GM10847 (cell line): ENCODE data around the gene APOBEC3A.

Source experiments
- POLR2A ChIP-seq: IDR thresholded peaks from 2 replicates; pipeline ENCODE4 v1.6.1; 2011; ENCODE audit not compliant: insufficient read length; ENCODE audit errors: extremely low read depth

APOBEC3A gene

DNA sequence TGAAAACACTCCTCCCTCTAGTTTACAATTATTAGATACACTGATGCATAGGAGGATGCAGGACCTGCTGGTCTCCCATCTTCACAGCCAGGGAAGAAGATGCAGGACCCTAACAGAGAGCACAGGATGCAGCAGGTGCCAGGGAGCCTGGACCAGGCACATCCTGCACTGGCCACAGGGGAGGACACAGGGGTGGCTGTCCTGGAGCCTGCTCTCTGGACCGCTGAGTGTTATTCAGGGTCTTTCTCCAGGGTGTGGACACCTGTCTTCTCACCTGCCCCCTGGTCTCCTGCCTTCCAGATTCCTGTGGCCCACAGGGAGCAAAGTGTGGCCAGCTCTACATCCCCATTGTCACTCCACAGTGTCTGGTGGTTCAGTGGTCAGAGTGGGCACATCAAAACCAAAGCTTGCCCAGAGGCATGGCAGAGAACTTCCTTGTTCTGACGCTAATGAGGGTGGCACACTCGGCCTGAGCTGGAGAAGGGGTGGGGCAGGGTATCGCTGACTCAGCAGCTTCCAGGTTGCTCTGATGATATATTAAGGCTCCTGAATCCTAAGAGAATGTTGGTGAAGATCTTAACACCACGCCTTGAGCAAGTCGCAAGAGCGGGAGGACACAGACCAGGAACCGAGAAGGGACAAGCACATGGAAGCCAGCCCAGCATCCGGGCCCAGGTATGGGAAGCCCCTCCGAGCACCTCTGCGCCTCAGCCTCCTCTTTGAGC lies at the start of gene APOBEC3A:
TSS of gene APOBEC3A (plus strand) at position 564 of the 725 bp plus-strand sequence. CDS start at position 647, 83 bp downstream.
- TF ChIP-seq POLR2A: no peak

DNA sequence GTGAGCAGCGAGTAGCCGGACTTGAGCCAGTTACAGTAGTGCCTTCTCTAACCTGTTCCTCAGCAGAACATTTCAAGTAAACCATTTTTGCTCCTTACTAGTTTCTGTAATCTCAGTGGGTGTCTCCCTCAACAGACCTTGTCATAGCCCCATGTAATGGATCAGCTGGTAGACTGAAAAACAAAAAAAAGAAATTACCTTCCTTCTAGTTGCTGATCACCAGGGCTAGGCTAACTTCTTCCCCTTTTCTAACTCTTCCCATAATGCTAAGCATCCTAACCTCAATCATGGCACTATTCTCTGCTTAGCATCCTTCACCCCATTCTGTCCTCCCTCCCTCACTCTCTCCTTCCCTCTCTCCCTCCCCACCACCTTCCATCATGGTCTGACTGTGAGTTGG lies 49.6 kb upstream of the APOBEC3A start:
- TF ChIP-seq POLR2A: no peak

DNA sequence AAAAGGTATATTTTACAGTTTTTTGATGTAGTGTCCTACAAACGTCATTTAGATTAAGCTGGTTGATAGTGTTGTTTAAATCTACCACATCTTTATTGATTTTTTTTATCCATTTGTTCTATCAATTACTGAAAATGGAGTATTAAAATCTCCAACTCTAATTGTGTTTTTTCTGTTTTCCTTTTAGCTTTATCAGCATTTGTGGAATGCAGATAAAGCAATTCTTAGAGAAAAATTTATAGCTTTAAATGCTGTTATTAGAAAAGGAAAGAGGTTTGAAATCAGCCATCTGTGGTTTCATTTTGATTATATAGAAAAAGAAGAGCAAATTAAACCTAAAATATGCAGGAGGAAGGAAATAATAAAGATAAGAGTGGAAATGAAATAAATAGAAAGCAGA lies 46.0 kb upstream of the APOBEC3A start:
- TF ChIP-seq POLR2A: no peak

DNA sequence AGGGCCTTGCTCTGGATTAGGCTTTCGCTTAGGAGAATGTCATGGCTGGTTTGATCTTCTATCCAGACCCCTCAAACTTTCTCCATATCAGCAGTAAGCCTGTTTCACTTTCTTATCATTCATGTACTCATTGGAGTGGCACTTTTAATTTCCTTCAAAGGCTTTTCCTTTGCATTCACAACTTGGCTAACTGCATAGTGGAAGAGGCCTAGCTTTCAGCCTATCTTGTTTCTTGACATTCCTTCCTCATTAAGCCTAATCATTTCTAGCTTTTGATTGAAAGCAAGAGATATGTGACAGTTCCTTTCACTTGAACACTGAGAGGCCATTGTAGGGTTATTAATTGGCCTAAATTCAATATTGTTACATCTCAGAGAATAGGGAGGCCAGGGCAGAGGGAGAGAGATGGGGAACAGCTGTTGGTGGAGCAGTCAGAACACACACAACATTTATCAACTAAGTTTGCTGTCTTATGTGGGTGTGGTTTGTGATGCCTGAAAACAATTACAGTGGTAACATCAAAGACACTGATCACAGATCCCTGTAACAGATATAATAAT lies 37.7 kb upstream of the APOBEC3A start:
- TF ChIP-seq POLR2A: no peak

DNA sequence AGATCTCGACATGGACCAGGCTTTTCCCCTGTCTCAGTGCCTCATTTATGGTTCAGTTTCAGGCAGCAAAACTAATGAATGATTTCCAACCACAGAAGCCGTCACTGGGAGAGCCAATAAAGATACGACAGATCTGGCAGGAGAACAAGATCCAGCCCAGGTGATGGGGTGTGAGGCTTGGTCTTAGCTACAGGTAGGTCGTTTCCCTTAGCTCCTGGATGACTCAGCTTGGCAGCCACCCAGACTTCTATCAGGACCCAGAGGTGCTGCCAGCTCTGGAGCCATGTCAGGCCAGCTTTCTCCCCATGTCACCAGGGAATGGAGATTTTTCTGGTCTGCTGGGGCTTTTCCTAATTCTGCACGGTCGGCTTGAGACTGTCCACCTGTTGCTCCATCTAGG lies 36.3 kb upstream of the APOBEC3A start:
- TF ChIP-seq POLR2A: no peak

DNA sequence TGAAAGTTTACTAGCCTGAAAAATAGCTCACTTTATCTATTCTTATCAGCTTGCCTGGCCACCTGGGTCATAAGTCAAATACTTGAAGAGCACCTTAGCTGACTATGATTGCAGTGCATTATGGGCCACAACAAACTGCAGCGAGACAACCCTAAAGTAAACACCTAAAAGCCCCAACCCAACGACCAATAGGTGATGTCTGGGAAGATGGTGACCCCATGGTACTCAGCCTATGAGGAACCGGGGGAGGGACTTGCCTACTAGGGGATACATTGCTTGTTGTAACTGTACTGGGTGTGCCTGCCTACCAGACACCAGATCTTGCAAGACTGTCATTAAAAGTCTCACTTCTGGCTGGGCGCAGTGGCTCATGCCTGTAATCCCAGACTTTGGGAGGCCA lies 35.6 kb upstream of the APOBEC3A start:
- TF ChIP-seq POLR2A: no peak

DNA sequence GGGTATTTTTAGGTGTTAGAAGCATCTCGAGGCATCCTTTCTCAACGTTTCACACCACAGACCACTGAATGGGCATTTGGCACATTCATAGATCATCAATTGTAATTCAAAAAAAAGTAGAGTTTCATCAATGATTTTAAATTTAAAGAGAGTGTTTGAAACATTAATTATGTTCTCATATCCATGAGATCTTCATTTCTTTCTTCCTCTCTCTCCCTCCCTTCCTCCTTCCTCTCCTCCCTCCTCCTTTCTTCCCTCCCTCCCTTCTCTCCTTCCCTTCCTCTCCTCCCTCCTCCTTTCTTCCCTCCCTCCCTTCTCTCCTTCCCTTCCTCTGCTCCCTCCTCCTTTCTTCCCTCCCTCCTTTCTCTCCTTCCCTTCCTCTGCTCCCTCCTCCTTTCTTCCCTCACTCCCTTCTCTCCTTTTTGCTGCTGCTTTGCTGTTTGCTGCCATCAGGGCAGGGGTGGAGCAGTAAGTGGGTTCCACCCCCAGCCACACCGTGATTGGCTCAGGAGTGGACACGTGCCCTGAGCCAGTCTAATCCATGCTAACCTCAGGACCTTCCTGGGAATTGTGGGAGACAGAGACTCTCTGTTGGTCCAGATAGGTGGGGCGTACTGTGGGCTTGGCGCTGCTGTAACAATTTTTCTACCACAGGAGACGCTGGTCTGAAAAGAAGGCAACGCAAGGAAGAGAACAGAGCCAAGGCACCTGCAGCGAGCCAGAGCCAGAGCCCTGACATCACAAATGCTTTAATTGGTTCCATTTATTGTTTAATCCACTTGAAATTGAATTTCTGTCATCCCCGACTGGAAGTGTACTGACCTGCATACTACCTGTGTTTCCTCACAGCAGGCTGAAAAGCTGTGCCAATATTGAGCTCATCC lies 33.7 kb upstream of the APOBEC3A start:
- no peak for TF ChIP-seq POLR2A

DNA sequence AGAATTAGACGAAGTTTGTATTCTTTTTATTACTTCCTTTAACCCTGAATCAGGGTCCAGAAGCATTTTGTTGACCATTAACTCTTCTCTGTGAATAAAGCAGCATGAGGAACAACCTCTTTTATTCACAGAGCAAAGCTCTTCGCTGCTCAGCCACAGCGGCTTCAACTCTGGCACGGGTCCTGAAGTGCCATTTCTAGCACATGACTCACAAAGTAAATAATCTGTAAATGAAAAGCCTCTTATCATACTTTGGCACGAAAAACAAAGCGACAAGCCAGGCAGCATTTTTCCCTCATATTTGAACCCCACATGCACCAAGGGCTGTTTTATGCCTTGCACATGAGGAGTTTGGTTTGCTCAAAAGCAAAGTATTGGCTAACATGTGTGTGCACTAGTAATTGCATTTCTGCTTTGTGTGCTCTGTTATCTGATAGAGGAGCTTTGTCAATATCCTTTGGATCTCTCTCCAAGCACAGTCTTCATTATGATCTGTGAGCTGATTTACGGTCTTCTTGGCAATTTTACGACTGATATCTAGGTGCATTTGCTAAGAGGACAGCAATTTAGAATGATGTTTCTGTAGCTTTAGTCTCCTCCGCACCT lies 33.0 kb upstream of the APOBEC3A start:
- TF ChIP-seq POLR2A: no peak

DNA sequence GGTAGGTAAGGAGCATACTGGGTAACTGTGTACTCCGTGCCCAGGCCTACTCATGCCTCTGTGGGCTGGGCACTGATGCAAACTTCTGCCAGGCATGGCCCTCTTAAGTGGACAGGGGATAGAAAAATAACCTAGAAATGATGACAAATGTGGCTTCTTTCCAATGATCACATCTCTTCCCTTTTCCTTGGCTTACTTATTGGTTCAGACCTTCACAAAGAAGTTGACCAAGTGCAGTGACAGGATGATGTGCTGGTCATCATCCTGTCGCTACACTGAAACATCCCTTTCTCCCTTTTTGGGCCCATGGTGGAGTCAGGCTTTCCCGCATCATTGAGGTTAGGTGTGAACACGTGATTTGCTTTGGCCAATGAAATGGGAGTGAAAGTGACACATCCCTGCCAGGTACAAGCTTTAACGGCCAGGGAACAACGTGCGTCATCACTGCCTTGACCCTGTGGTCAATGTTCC lies 31.8 kb upstream of the APOBEC3A start:
- TF ChIP-seq POLR2A: no peak

DNA sequence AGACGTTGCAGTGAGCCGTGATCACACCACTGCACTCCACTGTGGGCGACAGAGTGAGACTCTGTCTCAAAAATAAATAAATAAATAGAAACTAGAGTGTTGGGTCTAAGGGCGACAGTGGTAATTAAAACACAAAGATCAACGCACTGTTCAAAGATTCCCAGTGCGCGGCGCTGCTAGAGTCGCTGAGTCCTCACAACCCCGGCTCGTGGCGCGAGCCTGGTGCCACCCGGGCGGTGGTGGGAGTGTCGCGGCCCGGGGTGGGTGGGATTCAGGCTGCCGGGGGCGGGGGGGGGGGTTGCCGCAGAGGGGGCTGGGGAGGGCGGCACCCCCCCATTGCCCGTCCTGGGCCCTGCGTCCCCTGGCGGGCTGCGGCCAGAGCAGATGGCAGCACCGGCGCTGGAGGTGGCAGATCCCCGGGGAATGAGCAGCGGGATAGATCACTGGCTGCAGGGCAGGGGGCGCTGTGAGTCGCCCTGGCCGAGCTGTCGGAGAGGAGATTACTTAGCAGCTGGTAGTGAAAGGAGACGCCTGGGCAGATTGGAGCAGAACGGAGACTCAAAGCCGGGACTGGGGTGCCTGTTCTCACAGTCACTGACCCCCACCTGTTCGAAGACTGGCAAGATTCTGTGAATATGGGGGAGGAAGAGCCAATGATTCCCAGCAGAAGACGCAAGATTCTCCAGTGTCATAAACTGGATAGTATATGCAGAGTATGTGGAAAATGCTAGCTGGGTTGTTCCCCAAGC lies 30.2 kb upstream of the APOBEC3A start:
- TF ChIP-seq POLR2A: no peak

DNA sequence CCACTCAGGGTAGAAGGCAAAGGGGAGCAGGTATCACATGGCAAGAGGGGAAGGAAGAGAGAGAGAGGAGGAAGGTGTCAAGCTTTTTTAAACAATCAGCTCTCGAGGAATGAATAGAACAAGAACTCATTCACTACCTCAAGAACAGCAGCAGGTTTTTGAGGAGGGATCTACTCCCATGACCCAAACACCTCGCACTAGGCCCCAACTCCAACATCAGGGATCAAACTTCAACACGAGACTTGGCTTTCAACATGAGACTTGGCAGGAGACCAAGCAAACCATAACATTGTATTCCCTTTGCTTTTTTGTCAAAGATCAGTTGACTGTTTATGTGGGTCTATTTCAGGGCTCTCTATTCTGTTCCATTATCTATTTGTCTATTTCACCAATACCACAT lies 26.9 kb upstream of the APOBEC3A start:
- TF ChIP-seq POLR2A: no peak

DNA sequence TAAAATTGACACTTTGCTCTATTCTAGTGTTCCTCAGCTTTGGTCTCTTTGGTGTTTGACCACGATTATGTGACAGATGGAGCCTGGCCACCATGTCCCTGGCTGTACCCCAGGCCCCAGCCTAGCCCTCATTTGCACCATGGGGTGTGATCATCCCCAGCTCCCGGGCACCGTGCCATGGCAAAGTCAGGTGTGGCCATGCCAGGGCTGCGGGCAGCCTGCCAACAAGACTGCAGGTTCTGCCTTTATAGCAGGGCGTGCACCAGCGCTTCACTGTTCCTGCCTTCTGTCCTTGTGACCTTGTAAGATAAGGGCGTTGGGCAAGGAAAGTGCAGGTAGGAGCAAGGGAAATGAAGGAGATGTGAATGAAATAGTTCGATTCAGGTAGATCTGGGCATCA lies 22.4 kb upstream of the APOBEC3A start:
- no peak for TF ChIP-seq POLR2A

DNA sequence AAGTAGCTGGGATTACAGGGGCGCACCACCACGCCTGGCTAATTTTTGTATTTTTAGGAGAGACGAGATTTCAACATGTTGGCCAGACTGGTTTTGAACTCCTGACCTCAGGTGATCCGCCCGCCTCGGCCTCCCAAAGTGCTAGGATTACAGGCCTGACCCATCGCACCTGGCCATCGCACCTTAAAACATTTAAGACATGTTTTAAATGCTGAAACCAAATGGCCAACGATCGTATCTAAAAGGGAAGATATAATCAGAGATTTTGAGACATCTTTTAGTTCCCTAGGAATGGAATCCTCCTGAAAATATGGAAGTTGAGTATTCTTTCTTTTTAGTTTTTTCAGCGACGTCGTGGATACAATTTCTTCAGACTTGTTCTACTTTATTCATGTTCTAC lies 21.8 kb upstream of the APOBEC3A start:
- no peak for TF ChIP-seq POLR2A

DNA sequence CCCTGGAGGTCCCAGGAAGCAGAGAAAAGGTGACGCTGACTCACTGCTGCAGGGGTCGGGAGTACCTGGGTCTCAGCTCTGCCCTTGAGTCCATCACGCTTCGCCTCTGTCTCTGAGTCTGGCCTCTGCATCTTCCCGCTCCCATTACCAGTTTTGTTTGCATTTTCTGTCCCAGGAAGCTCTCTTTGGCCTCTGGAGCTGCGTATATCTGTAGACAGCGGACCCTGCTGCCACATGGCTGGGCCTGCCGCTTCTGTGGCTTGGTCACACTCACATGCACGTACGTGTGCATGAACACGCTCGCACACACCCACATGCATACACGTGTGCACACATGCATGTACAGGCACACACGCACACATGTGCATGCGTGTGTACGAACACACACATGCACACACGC lies 20.8 kb upstream of the APOBEC3A start:
- TF ChIP-seq POLR2A: no peak

DNA sequence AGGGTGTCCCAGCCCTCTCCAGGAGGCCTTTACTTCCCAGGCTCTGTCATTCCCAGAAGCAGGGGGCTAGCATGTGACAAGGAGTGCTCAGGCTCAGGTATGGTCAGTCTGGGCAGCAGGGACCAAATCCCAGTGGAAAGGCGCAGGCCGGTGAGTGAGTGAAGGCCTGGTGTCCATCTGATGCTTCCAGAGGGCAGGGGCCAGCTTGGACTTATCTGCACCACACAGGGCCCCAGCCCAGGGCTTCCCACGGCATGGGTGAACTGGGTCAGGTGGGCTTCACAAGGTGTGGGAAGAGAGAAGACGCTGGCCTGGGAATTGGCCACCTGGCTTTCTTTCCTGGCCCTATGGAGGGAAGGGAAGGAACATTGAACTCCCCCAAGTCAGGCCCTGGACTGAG lies 20.4 kb upstream of the APOBEC3A start:
- TF ChIP-seq POLR2A: no peak
